GM12873 (cell line): Measurements from ENCODE around the gene C1RL.

Experiments
- TF ChIP-seq, protein P1 (sequence below): IDR thresholded peaks from 2 replicates; pipeline ENCODE4 v1.5.1; 2012; ENCODE audit warnings: low read depth, mild to moderate bottlenecking, moderate library complexity, low read length, control low read depth; ENCODE audit not compliant: insufficient read depth; ENCODE audit errors: missing control alignments

C1RL gene

GRCh38 chr12:7108796-7109571 lies at the start of gene C1RL:
Gene C1RL, minus strand, starts transcription at chr12:7109214. Its CDS starts 34 bp downstream, at chr12:7109180.
- TF ChIP-seq, protein P1, sequence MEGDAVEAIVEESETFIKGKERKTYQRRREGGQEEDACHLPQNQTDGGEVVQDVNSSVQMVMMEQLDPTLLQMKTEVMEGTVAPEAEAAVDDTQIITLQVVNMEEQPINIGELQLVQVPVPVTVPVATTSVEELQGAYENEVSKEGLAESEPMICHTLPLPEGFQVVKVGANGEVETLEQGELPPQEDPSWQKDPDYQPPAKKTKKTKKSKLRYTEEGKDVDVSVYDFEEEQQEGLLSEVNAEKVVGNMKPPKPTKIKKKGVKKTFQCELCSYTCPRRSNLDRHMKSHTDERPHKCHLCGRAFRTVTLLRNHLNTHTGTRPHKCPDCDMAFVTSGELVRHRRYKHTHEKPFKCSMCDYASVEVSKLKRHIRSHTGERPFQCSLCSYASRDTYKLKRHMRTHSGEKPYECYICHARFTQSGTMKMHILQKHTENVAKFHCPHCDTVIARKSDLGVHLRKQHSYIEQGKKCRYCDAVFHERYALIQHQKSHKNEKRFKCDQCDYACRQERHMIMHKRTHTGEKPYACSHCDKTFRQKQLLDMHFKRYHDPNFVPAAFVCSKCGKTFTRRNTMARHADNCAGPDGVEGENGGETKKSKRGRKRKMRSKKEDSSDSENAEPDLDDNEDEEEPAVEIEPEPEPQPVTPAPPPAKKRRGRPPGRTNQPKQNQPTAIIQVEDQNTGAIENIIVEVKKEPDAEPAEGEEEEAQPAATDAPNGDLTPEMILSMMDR = peak; percentile 96

GRCh38 chr12:7157391-7157790 lies 48.4 kb upstream of the C1RL start:
- TF ChIP-seq, protein P1 = no peak

DNA sequence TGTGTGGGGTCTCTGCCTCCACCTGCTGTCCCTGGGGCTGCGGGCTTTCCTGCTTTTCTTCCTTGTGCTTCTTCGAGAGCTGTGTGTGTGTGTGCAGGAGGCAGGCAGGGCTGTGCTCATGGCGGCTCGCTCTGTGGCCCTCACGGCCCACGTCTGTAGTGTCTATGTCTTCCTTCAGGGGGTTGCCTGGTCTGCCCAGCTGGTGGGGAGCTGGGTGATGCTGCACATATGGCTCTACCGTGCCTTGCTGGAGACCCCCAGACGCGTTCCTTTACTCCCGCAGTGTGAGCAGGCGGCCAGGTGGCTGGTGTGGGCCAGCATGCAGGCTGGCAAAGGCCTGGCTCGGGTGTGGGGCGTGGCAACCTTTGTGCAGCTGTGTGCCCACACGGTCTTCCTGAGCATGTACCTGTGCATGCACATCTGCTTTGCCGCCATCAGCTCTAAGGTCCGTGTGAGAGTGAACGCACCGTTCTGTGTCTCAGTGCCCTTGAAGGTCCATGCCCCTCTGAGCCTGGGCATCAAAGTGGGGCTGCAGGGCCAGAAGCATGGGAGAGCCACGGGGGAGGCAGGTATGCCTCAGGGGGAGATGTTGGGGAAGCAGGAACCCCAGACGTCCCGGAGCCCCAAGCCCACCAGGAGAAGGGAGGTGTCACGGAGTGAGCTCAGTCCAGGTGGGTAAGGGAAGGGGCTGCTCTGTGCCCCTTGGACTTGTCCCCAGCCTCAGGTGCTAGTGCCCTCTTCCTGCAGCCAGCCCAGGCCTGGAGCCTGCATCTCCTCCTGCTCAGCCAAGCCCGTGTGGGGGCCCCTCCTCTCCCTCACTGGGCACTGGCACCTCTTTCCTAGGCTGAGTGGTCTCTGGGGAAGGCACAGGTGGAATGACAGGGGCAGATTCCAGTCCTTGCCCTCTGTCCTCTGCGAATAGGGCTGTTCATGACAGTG lies 47.5 kb upstream of the C1RL start:
- TF ChIP-seq, protein P1 = no peak

DNA sequence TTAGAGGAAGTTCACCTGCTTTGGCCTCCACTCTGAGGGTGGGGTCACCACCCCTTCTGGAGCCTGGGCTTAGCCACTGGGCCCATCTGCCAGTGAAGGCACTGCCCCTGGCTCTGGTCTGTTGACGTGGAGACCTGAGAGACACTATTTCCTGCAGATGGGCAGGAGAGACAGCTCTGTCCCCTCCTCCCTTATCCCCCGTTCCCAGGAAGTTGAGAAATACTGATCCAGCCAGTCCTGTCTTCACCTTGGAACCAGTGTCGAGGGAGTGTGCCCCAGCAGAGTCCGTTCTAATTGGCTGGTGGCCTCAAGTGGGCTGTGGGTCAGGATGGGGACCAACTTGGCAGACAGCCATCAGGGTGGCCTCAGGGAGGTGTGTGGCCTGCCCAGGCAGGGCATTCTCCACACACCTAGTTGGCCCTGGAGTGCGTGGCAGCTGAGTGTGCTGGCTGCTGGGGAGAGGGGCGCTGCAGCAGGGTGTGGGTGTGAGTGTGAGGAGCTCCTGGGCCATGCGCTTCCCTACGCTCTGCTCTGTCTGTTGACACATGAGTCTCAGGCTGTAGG lies 46.5 kb upstream of the C1RL start:
- TF ChIP-seq, protein P1 = no peak

DNA sequence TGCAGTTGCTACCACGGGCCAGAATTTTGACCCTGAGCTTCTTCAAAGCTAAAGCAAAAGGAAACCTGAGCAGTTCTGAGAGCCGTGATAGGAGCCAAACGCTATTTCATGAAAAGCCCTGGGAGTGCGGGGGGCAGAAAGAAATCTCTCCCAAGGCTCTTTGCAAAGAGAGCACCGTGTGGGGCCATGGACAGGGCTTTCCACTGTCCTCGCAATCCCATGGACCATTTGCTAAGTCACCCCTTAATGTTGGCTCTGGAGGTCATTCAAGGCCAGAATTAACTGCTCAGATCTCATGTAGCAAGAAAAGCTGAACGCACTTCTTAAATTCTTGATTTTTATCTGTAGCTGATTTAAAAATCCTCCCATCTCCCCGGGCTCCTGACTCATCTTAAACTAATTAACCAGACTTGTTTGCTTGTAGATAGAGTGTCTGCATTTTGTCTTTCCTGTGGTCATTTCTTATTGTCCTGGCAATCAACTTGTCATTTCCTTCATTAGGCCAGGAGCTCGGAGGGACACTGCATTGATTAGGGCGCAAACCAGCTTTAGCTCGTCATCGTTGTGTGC lies 46.0 kb upstream of the C1RL start:
- TF ChIP-seq, protein P1 = no peak

DNA sequence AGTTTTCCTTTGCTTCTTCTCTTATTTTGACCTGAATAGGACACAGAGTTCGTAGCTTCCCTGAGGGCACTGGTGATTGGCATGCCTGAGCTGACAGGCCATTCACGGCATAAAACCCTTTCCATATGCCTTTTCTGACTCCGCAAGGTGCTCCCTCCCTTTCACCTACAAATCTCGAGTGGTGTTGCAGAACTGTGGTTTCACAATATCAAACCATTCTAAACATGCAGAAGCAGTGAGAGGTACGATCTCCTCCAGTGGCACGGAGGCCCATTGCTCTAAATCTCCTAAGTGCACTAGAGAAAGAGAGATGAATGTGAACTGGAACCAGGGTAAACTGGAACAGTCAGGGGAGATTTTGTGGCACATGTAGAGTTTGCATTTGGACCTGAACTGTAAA lies 45.0 kb upstream of the C1RL start:
- TF ChIP-seq, protein P1 = no peak
